Measurements from ENCODE around the gene CD81. TPM values are rescaled to one million over a fixed set of nuclear protein-coding genes. Genes with fewer than 3 reads are reported as not detected.
"Not testable (repeated sequence)": the region's sequence is repeated elsewhere in the genome, so short reads cannot be mapped to it uniquely, and the experiment has no call there.

CD81 gene
- total RNA-seq, 4 donors from 2014 or later, result 54.5 to 87.0 (median 66.8) TPM

DNA sequence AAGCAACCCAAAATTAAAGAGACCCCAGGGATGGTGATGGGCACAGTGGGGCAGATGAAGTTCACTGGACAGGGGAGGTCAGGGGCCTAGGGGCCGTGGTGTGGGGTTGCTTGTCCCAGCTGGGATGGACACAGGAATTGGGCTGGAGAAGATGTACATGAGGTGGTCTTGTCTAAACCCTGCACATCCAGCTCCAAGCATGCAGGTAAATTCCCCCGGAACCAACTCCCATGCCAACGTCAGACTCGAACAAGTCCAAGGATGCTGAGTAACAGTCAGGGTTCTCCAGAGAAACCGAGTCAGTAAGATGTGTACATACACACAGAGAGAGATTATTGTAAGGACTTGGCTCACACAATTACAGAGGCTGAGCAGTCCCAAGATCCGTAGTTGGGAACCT is 46.4 kb upstream of the CD81 start:
- Histone ChIP-seq H3K4me3 (no peak overlapping the region), H3K27me3 (no peaks in the 10 kb centered on the region), H3K4me1 (no peaks in the 10 kb centered on the region), H3K36me3 (no peaks in the 10 kb centered on the region), H3K27ac (no peak overlapping the region), H3K9me3 (no peaks in the 10 kb centered on the region)
- in situ Hi-C loops (cut with MboI; ENCODE audit: low sequenced_read_pairs in 4 of 4), result no loop called here
- TF ChIP-seq, protein P1, sequence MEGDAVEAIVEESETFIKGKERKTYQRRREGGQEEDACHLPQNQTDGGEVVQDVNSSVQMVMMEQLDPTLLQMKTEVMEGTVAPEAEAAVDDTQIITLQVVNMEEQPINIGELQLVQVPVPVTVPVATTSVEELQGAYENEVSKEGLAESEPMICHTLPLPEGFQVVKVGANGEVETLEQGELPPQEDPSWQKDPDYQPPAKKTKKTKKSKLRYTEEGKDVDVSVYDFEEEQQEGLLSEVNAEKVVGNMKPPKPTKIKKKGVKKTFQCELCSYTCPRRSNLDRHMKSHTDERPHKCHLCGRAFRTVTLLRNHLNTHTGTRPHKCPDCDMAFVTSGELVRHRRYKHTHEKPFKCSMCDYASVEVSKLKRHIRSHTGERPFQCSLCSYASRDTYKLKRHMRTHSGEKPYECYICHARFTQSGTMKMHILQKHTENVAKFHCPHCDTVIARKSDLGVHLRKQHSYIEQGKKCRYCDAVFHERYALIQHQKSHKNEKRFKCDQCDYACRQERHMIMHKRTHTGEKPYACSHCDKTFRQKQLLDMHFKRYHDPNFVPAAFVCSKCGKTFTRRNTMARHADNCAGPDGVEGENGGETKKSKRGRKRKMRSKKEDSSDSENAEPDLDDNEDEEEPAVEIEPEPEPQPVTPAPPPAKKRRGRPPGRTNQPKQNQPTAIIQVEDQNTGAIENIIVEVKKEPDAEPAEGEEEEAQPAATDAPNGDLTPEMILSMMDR (IDR thresholded peaks at IDR 0.05 in 4 of 5, conservative IDR thresholded peaks at IDR 0.05 in 1 of 5), result no peak
- intact Hi-C loops (cut with DNase I; ENCODE audit: low total_unique reads), result no loop called here
- no peak for DNase-seq
- no peak for ATAC-seq

DNA sequence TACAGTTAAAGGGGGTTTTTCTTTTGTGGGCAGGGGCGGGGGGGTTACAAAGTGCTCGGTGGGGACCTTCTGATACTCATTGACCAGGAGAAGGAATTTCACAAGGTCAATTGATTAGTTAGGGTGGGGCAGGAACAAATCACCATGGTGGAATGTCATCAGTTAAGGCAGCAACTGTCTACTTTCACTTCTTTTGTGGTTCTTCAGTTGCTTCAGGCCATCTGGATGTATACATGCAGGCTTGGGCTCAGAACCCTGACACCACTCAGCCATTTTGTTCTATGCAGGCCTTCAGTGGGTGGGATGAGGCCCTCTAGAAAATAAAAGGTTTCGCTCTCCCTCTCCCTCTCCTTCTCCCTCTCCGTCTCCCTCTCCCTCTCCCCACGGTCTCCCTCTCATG is 45.7 kb upstream of the CD81 start:
- TF ChIP-seq POLR2A (IDR thresholded peaks at IDR 0.05), result no peak
- TF ChIP-seq, protein P1 (IDR thresholded peaks at IDR 0.05 in 4 of 5, conservative IDR thresholded peaks at IDR 0.05 in 1 of 5), result no peak
- Histone ChIP-seq H3K27ac (no peak overlapping the region), H3K4me1 (no peaks in the 10 kb centered on the region), H3K4me3 (no peak overlapping the region), H3K9me3 (no peaks in the 10 kb centered on the region), H3K27me3 (no peaks in the 10 kb centered on the region), H3K36me3 (no peaks in the 10 kb centered on the region)
- DNase-seq (no peak), ATAC-seq (no peak)
- intact Hi-C loops (cut with DNase I; ENCODE audit: low total_unique reads) (no loop called here), in situ Hi-C loops (cut with MboI; ENCODE audit: low sequenced_read_pairs in 4 of 4) (no loop called here)

DNA sequence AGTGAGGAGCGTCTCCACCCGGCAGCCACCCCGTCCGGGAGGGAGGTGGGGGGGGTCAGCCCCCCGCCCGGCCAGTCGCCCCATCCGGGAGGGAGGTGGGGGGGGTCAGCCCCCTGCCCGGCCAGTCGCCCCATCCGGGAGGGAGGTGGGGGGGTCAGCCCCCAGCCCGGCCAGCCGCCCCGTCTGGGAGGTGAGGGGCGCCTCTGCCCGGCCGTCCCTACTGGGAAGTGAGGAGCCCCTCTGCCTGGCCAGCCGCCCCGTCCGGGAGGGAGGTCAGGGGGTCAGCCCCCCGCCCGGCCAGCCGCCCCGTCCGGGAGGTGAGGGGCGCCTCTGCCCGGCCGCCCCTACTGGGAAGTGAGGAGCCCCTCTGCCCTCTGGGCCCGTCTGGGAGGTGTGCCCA is 44.5 kb upstream of the CD81 start:
- H3K27ac ChIP-seq; ATAC-seq; in situ Hi-C loops (cut with MboI; ENCODE audit: low sequenced_read_pairs in 4 of 4); DNase-seq; H3K4me1 ChIP-seq; H3K27me3 ChIP-seq; intact Hi-C loops (cut with DNase I; ENCODE audit: low total_unique reads); H3K9me3 ChIP-seq; H3K4me3 ChIP-seq; H3K36me3 ChIP-seq: not testable (repeated sequence)

DNA sequence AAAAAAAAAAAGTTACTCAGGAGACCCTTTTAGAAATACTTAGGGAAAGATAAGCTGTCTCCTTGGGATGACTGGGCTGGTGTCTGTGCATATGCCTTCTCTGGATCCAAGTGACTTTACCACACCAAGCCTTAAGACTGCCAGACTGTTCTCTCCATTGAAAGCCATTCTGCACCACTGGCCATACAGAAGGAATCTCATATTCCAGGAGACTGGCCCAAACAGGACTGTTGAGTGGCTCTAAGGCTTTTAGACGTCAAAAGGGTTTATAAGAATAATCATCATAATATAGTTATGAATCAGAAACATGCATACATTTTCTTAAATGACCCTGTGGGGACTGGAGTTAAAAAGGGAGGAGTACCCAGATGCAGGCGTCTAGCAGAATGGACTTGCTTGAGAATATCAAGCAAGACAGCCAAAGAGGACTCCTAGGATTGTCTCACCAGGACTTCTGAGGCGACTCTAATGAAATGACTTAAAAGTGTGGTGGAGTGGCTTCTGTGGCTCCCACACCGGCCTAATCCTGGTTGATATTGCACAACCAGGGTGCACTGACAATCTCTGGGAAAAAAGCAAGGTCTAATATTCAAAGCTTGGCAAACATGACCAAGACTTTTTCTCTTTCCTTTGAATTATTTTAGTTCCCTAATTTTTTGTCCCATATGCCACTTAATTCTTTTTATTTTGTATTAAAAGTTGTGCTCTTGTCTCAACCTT is 43.5 kb upstream of the CD81 start:
- H3K9me3 ChIP-seq; H3K4me1 ChIP-seq; in situ Hi-C loops (cut with MboI; ENCODE audit: low sequenced_read_pairs in 4 of 4); ATAC-seq; H3K27ac ChIP-seq; H3K27me3 ChIP-seq; intact Hi-C loops (cut with DNase I; ENCODE audit: low total_unique reads); DNase-seq; H3K4me3 ChIP-seq; H3K36me3 ChIP-seq: not testable (repeated sequence)

DNA sequence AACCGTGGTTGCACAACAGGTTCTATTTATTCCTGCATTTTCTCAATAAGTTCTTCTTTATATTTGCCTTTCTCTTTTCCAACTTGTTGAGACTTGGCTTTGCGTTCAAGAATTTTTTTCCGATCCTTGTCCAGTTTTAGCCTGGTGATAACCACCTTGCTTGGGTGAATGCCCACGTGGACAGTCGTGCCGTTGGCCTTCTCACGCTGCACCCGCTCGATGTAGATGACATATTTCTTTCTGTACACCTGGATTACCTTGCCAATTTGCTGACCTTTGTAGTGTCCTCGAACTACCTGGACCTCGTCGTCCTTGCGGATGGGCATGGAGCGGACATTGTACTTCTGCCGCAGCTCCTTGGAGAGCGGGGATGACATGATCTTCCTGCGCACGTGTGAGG is 41.8 kb upstream of the CD81 start:
- intact Hi-C loops (cut with DNase I; ENCODE audit: low total_unique reads); in situ Hi-C loops (cut with MboI; ENCODE audit: low sequenced_read_pairs in 4 of 4); H3K27me3 ChIP-seq; H3K4me3 ChIP-seq; H3K27ac ChIP-seq; H3K4me1 ChIP-seq; H3K36me3 ChIP-seq; DNase-seq; ATAC-seq; H3K9me3 ChIP-seq: not testable (repeated sequence)

DNA sequence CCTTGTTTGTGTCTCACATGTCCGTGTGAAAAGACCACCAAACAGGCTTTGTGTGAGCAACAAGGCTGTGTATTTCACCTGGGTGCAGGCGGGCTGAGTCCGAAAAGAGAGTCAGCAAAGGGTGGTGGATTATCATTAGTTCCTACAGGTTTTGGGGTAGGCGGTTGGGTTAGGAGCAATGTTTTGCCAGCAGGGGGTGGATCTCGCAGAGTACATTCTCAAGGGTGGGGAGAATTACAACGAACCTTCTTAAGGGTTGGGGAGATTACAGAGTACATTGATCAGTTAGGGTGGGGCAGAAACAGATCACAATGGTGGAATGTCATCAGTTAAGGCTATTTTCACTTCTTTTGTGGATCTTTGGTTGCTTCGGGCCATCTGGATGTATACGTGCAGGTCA is 38.4 kb upstream of the CD81 start:
- H3K27me3 ChIP-seq; H3K36me3 ChIP-seq; in situ Hi-C loops (cut with MboI; ENCODE audit: low sequenced_read_pairs in 4 of 4); H3K4me1 ChIP-seq; H3K9me3 ChIP-seq; H3K4me3 ChIP-seq; DNase-seq; H3K27ac ChIP-seq; intact Hi-C loops (cut with DNase I; ENCODE audit: low total_unique reads); ATAC-seq: not testable (repeated sequence)

DNA sequence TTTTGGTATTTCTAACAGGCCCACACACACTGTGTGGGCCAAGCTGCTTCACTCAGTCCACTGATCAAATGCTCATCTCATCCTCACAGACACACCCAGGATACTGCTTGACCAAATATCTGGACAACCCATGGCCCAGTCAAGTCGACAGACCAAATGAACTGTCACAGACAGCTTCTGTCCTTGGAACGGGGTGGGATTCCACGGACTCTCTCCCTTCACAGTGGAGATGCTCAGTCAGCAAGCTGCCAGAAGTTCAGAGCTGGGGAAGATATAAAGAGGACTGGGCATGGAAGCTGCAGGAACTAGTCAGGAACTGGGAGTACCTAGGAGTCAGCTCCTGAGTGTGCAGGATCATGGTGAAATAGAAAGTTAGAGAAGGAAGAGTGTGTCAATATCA is 34.6 kb upstream of the CD81 start:
- ATAC-seq (no peak), DNase-seq (no peak)
- H3K27ac ChIP-seq, result no peak overlapping the region
- TF ChIP-seq, protein P1 (IDR thresholded peaks at IDR 0.05 in 4 of 5, conservative IDR thresholded peaks at IDR 0.05 in 1 of 5), result no peak
- no peak for TF ChIP-seq POLR2A (IDR thresholded peaks at IDR 0.05)
- in situ Hi-C loops (cut with MboI; ENCODE audit: low sequenced_read_pairs in 4 of 4) (no loop called here), intact Hi-C loops (cut with DNase I; ENCODE audit: low total_unique reads) (no loop called here)
- H3K36me3 ChIP-seq, result no peaks in the 10 kb centered on the region
- no peaks in the 10 kb centered on the region for H3K9me3 ChIP-seq
- no peaks in the 10 kb centered on the region for H3K27me3 ChIP-seq
- no peak overlapping the region for H3K4me3 ChIP-seq
- H3K4me1 ChIP-seq, result no peaks in the 10 kb centered on the region

Measured in gastrocnemius medialis (tissue), 4 donors.